Neural cell (in vitro differentiated cells): ENCODE measurements around the gene MCOLN3.

Source experiments
- EP300 ChIP-seq: fragments of 450-650 bp; conservative IDR thresholded peaks from 2 replicates; pipeline ENCODE4 v1.6.1; 2014; ENCODE audit warnings: antibody characterized with exemption, mild to moderate bottlenecking, moderate library complexity; ENCODE audit not compliant: poor library complexity, severe bottlenecking
- EZH2 ChIP-seq: fragments of 200-600, 300-800 bp; shearing (Covaris generic), sonication (generic); IDR thresholded peaks from 2 replicates; pipeline ENCODE4 v1.6.1; 2014; ENCODE audit warnings: antibody characterized with exemption, low read length, borderline replicate concordance, mild to moderate bottlenecking; ENCODE audit not compliant: insufficient read depth, poor library complexity, severe bottlenecking
- MXI1 ChIP-seq: fragments of 450-650 bp; conservative IDR thresholded peaks from 2 replicates; pipeline ENCODE4 v1.6.1; 2014; ENCODE audit warnings: antibody characterized with exemption, mild to moderate bottlenecking; ENCODE audit not compliant: poor library complexity, severe bottlenecking
- POLR2AphosphoS5 ChIP-seq: IDR thresholded peaks from 2 replicates; pipeline ENCODE4 v1.6.1; 2012
- TF ChIP-seq, protein P1 (sequence below): fragments of 450-650 bp; IDR thresholded peaks from 2 replicates; pipeline ENCODE4 v1.5.1; 2014; ENCODE audit warnings: antibody characterized with exemption, mild to moderate bottlenecking, moderate library complexity; ENCODE audit not compliant: poor library complexity, severe bottlenecking

DNA sequence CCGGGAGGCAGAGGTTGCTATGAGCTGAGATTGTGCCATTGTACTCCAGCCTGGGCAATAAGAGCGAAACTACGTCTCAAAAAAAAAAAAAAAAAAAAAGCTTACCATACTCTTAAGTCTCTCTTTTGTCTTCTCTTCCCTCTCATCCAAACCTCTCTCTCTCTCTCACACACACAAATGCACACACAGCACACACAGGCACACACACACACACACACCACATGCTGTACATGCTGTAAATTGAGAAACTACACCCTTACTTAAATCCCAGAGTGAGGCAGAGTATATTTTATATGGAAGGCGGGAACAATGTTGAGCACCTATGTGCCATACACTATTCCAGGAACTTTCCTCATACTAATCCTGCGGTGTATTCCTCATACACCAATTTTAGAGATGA lies 6.5 kb downstream of the MCOLN3 start:
- no peak for TF ChIP-seq POLR2AphosphoS5
- TF ChIP-seq, protein P1, sequence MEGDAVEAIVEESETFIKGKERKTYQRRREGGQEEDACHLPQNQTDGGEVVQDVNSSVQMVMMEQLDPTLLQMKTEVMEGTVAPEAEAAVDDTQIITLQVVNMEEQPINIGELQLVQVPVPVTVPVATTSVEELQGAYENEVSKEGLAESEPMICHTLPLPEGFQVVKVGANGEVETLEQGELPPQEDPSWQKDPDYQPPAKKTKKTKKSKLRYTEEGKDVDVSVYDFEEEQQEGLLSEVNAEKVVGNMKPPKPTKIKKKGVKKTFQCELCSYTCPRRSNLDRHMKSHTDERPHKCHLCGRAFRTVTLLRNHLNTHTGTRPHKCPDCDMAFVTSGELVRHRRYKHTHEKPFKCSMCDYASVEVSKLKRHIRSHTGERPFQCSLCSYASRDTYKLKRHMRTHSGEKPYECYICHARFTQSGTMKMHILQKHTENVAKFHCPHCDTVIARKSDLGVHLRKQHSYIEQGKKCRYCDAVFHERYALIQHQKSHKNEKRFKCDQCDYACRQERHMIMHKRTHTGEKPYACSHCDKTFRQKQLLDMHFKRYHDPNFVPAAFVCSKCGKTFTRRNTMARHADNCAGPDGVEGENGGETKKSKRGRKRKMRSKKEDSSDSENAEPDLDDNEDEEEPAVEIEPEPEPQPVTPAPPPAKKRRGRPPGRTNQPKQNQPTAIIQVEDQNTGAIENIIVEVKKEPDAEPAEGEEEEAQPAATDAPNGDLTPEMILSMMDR: no peak
- no peak for TF ChIP-seq EP300
- no peak for TF ChIP-seq MXI1
- no peak for TF ChIP-seq EZH2
